ENCODE results near the gene RBM33. TPM values are rescaled to one million over a fixed set of nuclear protein-coding genes. Genes with fewer than 3 reads are reported as not detected.

The RBM33 gene
- polyA plus RNA-seq, 1 experiment = 9.5 TPM

DNA sequence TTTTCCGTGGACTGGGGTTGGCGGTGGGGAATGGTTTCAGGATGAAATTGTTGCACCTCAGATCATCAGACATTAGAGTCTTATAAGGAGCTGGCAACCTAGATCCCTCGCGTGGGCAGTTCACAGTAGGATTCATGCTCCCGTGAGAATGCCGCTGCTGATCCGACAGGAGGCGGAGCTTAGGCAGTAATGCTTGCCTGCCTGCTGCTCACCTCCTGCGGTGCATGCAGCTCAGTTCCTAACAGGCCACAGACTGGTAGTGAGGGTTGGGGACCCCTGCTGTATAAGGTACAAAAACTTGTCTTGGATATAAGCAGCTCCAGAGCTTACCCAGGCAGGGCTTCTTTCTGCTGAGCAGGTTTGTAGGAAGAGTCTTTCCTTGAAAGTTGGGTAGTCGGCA, 113.9 kb downstream of the RBM33 start:
- Histone ChIP-seq H3K9me3 (ENCODE audit: control insufficient read depth, insufficient read depth, low read length) (no peaks in the 10 kb centered on the region), H3K27ac (ENCODE audit: low read depth, low read length) (no peak overlapping the region), H3K27me3 (ENCODE audit: control insufficient read depth, insufficient read depth, low read length) (no peaks in the 10 kb centered on the region), H3K4me3 (ENCODE audit: low read depth, low read length) (no peak overlapping the region)
- no peak for DNase-seq (ENCODE audit: low read depth, low spot score)
- ChIA-PET POLR2A (no interaction called here), CTCF (interaction anchor here (0.6 to 1.6 kb wide), 4 partner anchors 9 to 159 kb away, joined by 3 to 6 read pairs (median 4); no protein-coding TSS in a partner anchor)
- TF ChIP-seq CTCF (IDR thresholded peaks at IDR 0.05; ENCODE audit: low read depth, low read length) = no peak

GRCh38 chr7:155759740-155760430, 115.4 kb downstream of the RBM33 start:
- H3K27me3 ChIP-seq (ENCODE audit: control insufficient read depth, insufficient read depth, low read length) = no peaks in the 10 kb centered on the region

DNA sequence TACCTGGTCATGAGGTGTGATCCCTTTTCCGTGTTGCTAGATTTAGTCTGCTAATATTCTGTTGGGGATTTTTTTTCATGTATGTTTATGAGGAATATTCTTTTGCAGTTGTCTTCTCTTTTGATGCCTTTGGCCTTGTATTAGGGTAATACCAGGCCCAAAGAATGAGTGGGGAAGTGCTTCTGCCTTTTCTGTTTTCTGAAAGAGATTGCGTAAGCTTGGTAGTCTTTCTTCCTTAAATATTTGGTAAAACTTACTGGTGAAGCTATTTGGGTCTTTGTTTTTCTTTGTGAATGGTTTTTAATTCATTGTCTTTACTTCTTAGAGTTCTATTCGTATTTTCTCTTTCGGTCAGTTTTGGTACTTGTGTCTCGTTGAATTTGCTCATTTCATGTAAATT, 116.7 kb downstream of the RBM33 start:
- no peak for TF ChIP-seq CTCF (IDR thresholded peaks at IDR 0.05; ENCODE audit: low read depth, low read length)
- Histone ChIP-seq H3K9me3 (ENCODE audit: control insufficient read depth, insufficient read depth, low read length) (no peaks in the 10 kb centered on the region), H3K27me3 (ENCODE audit: control insufficient read depth, insufficient read depth, low read length) (no peaks in the 10 kb centered on the region), H3K27ac (ENCODE audit: low read depth, low read length) (no peak overlapping the region), H3K4me3 (ENCODE audit: low read depth, low read length) (no peak overlapping the region)
- CTCF ChIA-PET = interaction anchor here (1.1 to 2.7 kb wide), 3 partner anchors 10 to 834 kb away, joined by 4 to 19 read pairs (median 5); no protein-coding TSS in a partner anchor
- DNase-seq (ENCODE audit: low read depth, low spot score) = no peak
- POLR2A ChIA-PET = interaction anchor here (0.6 kb wide), 1 partner anchor 1046 kb away, joined by 6 read pairs; no protein-coding TSS in a partner anchor

More at GRCh38 chr7:155759740-155760430, 115.4 kb downstream of the RBM33 start:
- ChIA-PET CTCF (interaction anchor here (0.7 kb wide), 1 partner anchor 161 kb away, joined by 4 read pairs; no protein-coding TSS in a partner anchor), POLR2A (interaction anchor here (0.6 kb wide), 1 partner anchor 19 kb away, joined by 3 read pairs; no protein-coding TSS in a partner anchor)
- Histone ChIP-seq H3K9me3 (ENCODE audit: control insufficient read depth, insufficient read depth, low read length) (no peaks in the 10 kb centered on the region), H3K27ac (ENCODE audit: low read depth, low read length) (no peak overlapping the region), H3K4me3 (ENCODE audit: low read depth, low read length) (no peak overlapping the region)
- DNase-seq (ENCODE audit: low read depth, low spot score) = no peak
- no peak for TF ChIP-seq CTCF (IDR thresholded peaks at IDR 0.05; ENCODE audit: low read depth, low read length)

GRCh38 chr7:155762036-155762435, 117.6 kb downstream of the RBM33 start:
- ChIA-PET POLR2A (no interaction called here), CTCF (interaction anchor here (0.6 to 2.7 kb wide), 4 partner anchors 36 to 834 kb away, joined by 3 to 19 read pairs (median 4); no protein-coding TSS in a partner anchor)
- H3K4me3 ChIP-seq (ENCODE audit: low read depth, low read length) = no peak overlapping the region
- H3K27ac ChIP-seq (ENCODE audit: low read depth, low read length) = peak overlapping the region; percentile 31
- no peak for TF ChIP-seq CTCF (IDR thresholded peaks at IDR 0.05; ENCODE audit: low read depth, low read length)
- DNase-seq (ENCODE audit: low read depth, low spot score) = no peak
- no peaks in the 10 kb centered on the region for H3K27me3 ChIP-seq (ENCODE audit: control insufficient read depth, insufficient read depth, low read length)
- no peaks in the 10 kb centered on the region for H3K9me3 ChIP-seq (ENCODE audit: control insufficient read depth, insufficient read depth, low read length)

GRCh38 chr7:155762655-155763054, 118.2 kb downstream of the RBM33 start:
- Histone ChIP-seq H3K9me3 (ENCODE audit: control insufficient read depth, insufficient read depth, low read length) (no peaks in the 10 kb centered on the region), H3K4me3 (ENCODE audit: low read depth, low read length) (no peak overlapping the region), H3K27ac (ENCODE audit: low read depth, low read length) (no peak overlapping the region), H3K27me3 (ENCODE audit: control insufficient read depth, insufficient read depth, low read length) (no peaks in the 10 kb centered on the region)
- TF ChIP-seq CTCF (IDR thresholded peaks at IDR 0.05; ENCODE audit: low read depth, low read length) = no peak
- no peak for DNase-seq (ENCODE audit: low read depth, low spot score)
- ChIA-PET POLR2A (no interaction called here), CTCF (interaction anchor here (2.7 kb wide), 1 partner anchor 164 kb away, joined by 19 read pairs; no protein-coding TSS in a partner anchor)

All from AG04450 (cell line).